ENCODE results near the gene IRF2BP1.

The IRF2BP1 gene

GRCh38 chr19:45885556-45886426 is at the start of gene IRF2BP1:
IRF2BP1 (minus strand) TSS chr19:45886141; CDS start chr19:45885774, 367 bp downstream.
- DNase-seq (ENCODE audit: low spot score), result peak; percentile 94

- no peak for DNase-seq (ENCODE audit: low spot score)
Measured at GRCh38 chr19:45935267-45935666, 49.3 kb upstream of the IRF2BP1 start.

GRCh38 chr19:45934551-45935230 is 48.8 kb upstream of the IRF2BP1 start:
- no peak for DNase-seq (ENCODE audit: low spot score)

- DNase-seq (ENCODE audit: low spot score), result no peak
Measured at GRCh38 chr19:45933759-45934158, 47.8 kb upstream of the IRF2BP1 start.

GRCh38 chr19:45931055-45931454 is 45.1 kb upstream of the IRF2BP1 start:
- DNase-seq (ENCODE audit: low spot score), result no peak

- no peak for DNase-seq (ENCODE audit: low spot score)
Measured at GRCh38 chr19:45929247-45929646, 43.3 kb upstream of the IRF2BP1 start.

GRCh38 chr19:45927565-45928261 is 41.8 kb upstream of the IRF2BP1 start:
- DNase-seq (ENCODE audit: low spot score), result peak; percentile 88

GRCh38 chr19:45924891-45925447 is 39.0 kb upstream of the IRF2BP1 start:
- DNase-seq (ENCODE audit: low spot score), result no peak

- no peak for DNase-seq (ENCODE audit: low spot score)
Measured at GRCh38 chr19:45922281-45922680, 36.3 kb upstream of the IRF2BP1 start.

GRCh38 chr19:45920458-45920857 is 34.5 kb upstream of the IRF2BP1 start:
- no peak for DNase-seq (ENCODE audit: low spot score)

- peak; percentile 86 for DNase-seq (ENCODE audit: low spot score)
Measured at GRCh38 chr19:45919678-45920077, 33.7 kb upstream of the IRF2BP1 start.

- no peak for DNase-seq (ENCODE audit: low spot score)
Measured at GRCh38 chr19:45918721-45919120, 32.8 kb upstream of the IRF2BP1 start.

GRCh38 chr19:45917421-45918091 is 31.6 kb upstream of the IRF2BP1 start:
- peak; percentile 75 for DNase-seq (ENCODE audit: low spot score)

GRCh38 chr19:45913874-45914830 is 28.2 kb upstream of the IRF2BP1 start, which contains the start of gene NANOS2:
NANOS2 (minus strand) TSS chr19:45914778; CDS start chr19:45914693, 85 bp downstream.
- no peak for DNase-seq (ENCODE audit: low spot score)

- no peak for DNase-seq (ENCODE audit: low spot score)
Measured at GRCh38 chr19:45911291-45911690, 25.4 kb upstream of the IRF2BP1 start.

GRCh38 chr19:45908956-45909355 is 23.0 kb upstream of the IRF2BP1 start:
- DNase-seq (ENCODE audit: low spot score), result no peak

GRCh38 chr19:45906221-45906620 is 20.3 kb upstream of the IRF2BP1 start:
- DNase-seq (ENCODE audit: low spot score), result no peak

- DNase-seq (ENCODE audit: low spot score), result no peak
Measured at GRCh38 chr19:45905011-45905410, 19.1 kb upstream of the IRF2BP1 start.

- peak; percentile 98 for DNase-seq (ENCODE audit: low spot score)
Measured at GRCh38 chr19:45902651-45903625, 17.0 kb upstream of the IRF2BP1 start.

All from putamen (tissue), 1 donor.